IPS DF 4.7 (cell line): ENCODE results near the gene MXRA7.
"Not testable (repeated sequence)": the region's sequence is repeated elsewhere in the genome, so short reads cannot be mapped to it uniquely, and the experiment has no call there.

Source experiments
- DNase-seq: peaks from one replicate; pipeline ENCODE4 v3.0.0-alpha.2; 2013; ENCODE audit warnings: low spot score; ENCODE audit errors: extremely low read depth

MXRA7 gene

DNA sequence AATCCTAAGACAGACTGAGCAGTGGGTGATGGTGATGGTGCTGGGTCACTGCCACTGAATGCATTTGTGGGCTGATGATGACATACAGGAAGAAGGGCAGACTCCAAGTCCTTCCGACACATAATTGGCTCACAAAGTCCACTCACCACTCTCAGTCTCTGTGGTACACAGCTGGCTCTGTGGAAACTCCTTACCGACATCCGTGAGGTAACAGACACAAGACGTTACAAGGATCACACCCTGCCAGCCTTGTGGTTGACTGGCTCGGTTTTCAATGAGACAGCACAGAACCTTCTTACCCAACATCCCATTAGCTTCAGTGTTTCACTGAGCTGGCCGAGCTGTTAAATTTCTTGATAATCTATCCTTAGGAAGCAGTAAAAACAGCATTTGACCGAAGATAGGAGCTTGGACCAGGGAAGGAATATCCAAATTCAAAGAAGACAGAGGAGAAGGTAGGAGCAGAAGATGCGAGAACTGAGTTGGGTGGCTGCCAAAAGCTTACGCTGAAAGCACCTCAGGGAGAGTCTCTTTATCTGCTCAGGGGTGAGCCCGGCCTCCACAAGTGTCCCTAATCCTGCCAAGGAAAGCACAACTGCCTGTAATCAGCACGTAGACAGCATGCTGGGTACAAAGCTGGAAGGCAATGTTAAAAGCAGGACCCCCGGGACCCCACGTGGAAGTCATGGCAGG is 5.5 kb upstream of the MXRA7 start:
- DNase-seq, result no peak

DNA sequence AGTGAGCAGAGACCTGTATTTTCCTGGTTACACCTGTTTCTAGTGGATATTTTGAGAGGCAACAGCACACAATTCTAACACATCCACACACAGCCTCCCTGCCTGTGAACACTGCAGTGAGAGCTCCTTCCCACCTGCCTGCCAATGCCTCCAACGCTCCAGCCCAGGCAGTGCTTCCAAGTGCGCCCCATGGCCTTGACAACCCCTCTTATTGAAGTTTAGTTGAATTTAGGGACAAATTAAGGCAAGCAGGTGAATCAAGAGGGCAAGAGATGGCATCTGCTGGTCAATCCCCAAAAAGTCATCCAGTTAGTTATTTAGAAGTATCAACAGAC is 4.7 kb upstream of the MXRA7 start:
- DNase-seq, result no peak

- DNase-seq, result no peak
Observed at GRCh38 chr17:76714822-76715495, 4.2 kb upstream of the MXRA7 start.

- no peak for DNase-seq
Observed at GRCh38 chr17:76714336-76714735, 3.6 kb upstream of the MXRA7 start.

DNA sequence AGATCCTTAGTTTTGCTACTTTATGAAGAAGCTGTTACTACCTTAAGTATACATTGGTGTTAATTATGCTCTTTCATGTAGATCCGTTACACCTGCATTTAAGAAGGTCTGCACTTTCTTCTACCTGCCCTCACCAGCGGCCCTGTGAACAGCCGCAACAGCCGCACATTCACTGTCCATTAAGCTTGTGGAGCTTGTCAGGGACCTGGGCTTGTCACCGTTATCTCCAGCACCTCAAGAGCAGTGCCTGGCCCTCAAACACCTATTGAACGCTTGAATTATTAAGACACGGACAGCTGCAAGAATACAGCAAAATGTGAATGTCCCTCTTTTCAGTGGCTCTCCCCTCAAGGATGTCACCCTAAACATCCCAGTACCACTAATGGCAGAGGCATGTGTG is 3.0 kb upstream of the MXRA7 start:
- no peak for DNase-seq

DNA sequence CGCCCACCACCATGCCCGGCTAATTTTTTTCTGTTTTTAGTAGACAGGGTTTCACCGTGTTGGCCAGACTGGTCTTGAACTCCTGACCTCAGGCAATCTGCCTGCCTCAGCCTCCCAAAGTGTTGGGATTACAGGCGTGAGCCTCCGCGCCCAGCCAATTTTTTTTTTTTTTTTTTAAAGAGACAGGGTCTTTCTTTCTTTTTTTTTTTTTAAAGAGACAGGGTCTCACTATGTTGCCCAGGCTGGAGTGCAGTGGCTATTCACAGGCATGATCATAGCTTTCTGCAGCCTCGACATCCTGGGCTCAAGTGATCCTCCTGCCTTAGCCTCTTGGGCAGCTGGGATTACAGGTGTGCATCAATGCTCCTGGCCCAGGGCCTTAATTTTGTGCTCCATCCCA is 1.6 kb upstream of the MXRA7 start:
- DNase-seq, result not testable (repeated sequence)

- DNase-seq, result not testable (repeated sequence)
Observed at GRCh38 chr17:76709951-76710862, 558 bp downstream of the MXRA7 start.

- DNase-seq, result no peak
Observed at GRCh38 chr17:76709077-76709950, 1.5 kb downstream of the MXRA7 start.

- peak; percentile 56 for DNase-seq
Observed at GRCh38 chr17:76707985-76708807, 2.6 kb downstream of the MXRA7 start.

DNA sequence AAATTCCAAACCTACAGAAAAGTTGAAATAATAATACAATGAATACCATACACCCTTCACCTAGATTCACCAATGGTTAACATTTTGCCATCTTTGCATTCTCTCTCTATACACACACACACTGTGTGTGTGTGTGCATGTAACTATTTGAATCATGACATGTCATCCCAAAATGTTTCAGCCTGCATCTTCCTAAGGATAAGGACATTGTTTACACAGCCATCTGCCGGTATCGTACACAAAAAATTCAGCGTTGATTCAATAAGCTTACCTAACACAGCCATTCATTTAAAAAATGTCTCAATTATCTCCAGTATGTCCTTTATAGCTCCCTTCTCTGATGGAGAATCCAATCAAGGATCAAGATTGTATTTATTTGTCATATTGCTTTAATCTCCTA is 3.9 kb downstream of the MXRA7 start:
- no peak for DNase-seq

- no peak for DNase-seq
Observed at GRCh38 chr17:76704805-76705204, 6.0 kb downstream of the MXRA7 start.

DNA sequence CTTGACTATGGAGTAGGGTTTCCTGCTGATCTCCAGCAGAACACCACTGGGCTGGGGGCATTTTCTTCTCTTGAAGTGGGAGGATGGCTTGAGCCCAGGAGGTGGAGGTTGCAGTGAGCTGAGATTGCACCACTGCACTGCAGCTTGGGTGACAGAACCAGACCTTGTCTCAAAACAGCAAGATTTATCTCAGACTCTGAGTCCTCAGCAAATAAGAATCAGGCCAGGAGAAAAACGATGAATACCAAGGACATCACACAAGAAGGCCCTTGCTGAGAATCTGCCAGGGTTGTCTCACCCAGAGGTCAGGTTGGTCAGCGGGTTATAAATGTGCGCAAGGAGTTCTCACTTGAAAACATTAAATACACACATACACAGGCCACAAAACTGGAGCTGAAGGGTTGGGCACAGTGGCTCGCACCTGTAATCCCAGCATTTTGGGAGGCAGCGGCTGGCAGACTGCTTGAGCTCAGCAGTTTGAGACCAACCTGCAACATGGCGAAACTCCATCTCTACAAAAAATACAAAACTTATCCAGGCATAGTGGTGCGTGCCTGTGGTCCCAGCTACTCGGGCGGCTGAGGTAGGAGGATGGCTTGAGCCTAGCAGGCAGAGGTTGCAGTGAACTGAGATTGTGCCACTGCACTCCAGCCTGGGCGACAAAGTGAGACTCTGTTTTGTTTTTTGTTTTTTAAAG is 7.7 kb downstream of the MXRA7 start:
- DNase-seq, result no peak

DNA sequence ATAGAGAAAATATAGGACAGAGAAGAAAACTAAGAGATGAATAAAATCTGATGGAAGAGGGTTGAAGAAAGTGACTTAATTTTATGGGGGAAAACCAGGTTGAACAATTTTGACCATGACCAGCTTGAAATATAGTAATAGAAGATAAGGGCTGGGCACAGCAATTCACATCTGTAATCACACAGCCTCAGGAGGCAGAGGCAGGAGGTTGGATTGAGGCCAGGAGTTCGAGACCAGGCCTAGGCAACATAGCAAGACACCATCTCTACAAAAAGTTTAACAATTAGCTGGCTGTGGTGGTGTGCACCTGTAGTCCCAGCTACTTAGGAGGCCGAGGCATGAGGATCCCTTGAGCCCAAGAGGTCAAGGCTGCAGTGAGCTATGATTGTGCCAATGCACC is 8.7 kb downstream of the MXRA7 start:
- no peak for DNase-seq

DNA sequence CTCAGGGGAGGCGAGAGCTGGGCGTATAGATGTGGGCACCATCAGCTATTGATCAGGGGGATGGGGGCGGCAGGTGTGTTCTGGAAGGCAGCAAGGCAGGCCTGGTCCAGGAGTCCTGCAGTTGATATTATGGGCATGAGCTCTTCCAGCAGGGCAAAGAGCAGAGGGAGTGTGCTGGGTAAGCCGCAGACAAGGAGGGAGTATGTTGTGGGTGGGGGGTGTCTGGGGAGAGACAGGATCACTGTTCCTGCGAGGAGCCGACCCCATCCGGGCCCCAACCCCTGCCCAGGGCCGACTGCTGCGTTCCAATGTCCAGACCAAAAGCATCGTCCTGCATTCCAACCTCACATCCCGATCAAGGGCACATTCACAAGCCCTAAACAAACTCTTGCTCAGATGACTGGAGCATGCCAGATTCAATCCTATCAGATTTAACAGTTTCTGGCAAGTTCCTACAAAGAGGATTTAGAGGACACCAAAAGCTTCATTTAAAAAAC is 9.2 kb downstream of the MXRA7 start:
- DNase-seq, result no peak

- DNase-seq, result no peak
Observed at GRCh38 chr17:76700617-76701470, 9.9 kb downstream of the MXRA7 start.

DNA sequence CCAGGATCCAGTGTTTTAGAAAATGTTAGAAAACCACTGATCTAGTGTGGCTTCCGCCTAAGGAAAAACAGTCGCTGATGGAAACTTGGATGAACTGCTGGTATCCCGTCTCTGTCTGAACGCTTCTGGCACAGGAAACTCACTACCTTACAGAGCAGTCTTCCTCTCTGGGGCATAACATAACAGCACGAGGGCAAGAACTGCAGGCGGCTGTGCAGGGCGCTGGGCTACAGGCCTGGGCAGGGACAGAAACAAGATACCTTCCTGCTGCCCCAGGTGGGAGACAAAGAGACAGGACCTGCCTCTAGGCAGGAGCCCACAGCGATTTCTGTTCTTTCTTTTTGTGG is 10.5 kb downstream of the MXRA7 start:
- DNase-seq, result no peak

DNA sequence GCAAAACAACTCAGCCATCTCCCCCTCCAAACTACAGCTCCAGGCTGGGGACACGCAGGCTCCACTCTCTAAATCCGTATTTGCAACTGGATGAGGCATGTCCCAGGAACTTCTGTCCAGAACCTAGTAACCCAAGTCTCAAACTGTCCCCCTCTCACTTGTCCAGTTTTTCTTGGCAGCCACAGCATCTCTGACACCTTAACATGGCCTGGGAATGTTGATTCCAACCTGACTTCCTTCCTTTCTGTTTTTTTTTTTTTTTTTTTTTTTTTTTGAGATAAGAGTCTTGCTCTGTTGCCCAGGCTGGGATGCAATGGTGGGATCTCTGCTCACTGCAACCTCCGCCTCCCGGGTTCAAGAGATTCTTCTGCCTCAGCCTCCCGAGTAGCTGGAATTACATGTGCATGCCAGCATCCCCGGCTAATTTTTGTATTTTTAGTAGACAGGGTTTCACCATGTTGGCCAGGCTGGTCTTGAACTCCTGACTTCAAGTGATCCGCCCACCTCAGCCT is 12.2 kb downstream of the MXRA7 start:
- DNase-seq, result not testable (repeated sequence)

DNA sequence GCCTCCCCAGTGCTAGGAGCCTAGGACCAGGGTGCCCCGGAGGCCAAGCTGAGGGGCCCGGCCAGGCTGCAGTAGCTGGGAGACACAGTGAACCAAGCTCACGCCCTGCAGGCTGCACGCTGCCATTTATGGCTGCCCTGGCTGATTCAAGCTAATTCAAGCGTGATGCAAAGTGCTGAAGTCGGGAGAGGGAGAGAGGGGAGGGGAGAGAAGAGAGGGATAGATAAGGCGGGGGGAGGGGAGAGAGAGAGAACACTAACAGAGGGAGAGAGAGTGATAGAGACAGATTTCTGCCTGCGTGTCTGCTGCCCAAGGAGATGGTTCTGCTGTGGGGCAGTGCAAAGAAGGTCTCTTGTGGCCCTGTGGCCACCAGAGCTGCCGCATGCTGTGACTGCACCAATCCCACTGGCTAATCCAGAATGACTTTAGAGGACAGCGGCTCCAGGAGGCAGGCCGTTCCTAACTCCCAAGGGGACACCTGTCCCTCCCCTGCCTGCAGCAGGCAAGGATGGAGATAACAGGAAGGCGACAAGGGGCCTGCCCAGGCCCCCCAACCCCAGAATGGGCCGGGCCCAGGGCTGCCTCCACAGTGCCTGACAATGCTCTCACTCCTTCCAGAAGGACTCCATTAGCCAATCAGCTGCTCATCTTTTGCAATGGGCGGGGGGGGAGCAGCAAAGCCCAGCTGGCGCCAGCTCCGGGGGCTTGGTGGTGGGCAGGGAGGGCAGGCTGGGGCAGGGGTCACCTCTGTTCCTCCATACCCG is 12.9 kb downstream of the MXRA7 start:
- DNase-seq, result no peak
